ENCODE measurements around the gene HTRA1.

Gene HTRA1

GRCh38 chr10:122548407-122549085 is 87.2 kb downstream of the HTRA1 start (continued):
- no peak for TF ChIP-seq TSHZ2 (CRISPR knock-in tag; IDR thresholded peaks at IDR 0.05)

DNA sequence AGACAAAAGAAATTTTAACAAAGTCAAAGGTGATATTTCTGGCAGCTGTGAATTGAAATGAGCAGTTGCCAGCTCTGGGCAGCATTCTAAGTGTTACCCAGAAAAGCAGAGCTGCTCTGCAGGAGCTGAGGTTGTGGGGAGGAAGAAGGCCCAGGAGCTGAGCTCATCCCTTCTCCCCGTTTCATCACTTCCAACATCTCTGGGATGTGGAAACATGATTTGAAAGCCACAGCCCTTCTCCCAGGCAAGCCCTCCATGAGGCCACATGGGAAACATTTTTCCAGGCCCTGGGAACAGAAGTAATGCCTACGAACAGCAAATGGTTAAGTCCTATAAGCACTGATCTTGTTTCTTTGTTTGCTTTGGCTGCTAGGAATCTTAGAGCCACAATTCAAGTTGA is 88.3 kb downstream of the HTRA1 start:
- ATAC-seq, result no peak
- TF ChIP-seq ZC3H10 (CRISPR knock-in tag; IDR thresholded peaks at IDR 0.05) (no peak), GLIS3 (CRISPR knock-in tag; IDR thresholded peaks at IDR 0.05) (no peak), ESRRG (CRISPR knock-in tag; IDR thresholded peaks at IDR 0.05) (no peak), TCF4 (CRISPR knock-in tag; IDR thresholded peaks at IDR 0.05; ENCODE audit: borderline replicate concordance) (no peak), BACH2 (CRISPR knock-in tag; IDR thresholded peaks at IDR 0.05; ENCODE audit: borderline replicate concordance) (no peak), ZFP30 (CRISPR knock-in tag; IDR thresholded peaks at IDR 0.05) (no peak)

DNA sequence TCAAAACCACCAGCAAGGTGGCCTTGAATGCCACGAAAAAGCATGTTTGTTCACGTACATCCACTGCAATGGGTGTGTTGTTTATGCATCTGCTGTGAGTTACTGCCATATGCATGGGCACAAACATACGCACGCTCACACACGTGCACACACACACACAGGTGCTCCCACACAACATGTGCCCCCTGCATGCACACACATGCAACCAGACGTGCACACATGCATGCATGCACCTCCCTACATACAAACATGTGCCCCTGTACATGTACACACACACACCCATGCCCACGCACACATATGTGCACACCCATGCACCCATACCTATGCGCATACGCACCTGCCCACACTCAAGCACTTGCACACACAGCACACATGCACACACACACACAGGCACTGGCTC is 89.1 kb downstream of the HTRA1 start:
- ATAC-seq, result no peak
- no peak for TF ChIP-seq ESRRG (CRISPR knock-in tag; IDR thresholded peaks at IDR 0.05)
- no peak for TF ChIP-seq OSR1 (CRISPR knock-in tag; IDR thresholded peaks at IDR 0.05)
- TF ChIP-seq, protein P1, sequence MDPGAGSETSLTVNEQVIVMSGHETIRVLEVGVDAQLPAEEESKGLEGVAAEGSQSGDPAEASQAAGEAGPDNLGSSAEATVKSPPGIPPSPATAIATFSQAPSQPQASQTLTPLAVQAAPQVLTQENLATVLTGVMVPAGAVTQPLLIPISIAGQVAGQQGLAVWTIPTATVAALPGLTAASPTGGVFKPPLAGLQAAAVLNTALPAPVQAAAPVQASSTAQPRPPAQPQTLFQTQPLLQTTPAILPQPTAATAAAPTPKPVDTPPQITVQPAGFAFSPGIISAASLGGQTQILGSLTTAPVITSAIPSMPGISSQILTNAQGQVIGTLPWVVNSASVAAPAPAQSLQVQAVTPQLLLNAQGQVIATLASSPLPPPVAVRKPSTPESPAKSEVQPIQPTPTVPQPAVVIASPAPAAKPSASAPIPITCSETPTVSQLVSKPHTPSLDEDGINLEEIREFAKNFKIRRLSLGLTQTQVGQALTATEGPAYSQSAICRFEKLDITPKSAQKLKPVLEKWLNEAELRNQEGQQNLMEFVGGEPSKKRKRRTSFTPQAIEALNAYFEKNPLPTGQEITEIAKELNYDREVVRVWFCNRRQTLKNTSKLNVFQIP (CRISPR knock-in tag; IDR thresholded peaks at IDR 0.05; ENCODE audit: borderline replicate concordance, low read depth), result no peak
- no peak for TF ChIP-seq BACH2 (CRISPR knock-in tag; IDR thresholded peaks at IDR 0.05; ENCODE audit: borderline replicate concordance)
- TF ChIP-seq, protein P2, sequence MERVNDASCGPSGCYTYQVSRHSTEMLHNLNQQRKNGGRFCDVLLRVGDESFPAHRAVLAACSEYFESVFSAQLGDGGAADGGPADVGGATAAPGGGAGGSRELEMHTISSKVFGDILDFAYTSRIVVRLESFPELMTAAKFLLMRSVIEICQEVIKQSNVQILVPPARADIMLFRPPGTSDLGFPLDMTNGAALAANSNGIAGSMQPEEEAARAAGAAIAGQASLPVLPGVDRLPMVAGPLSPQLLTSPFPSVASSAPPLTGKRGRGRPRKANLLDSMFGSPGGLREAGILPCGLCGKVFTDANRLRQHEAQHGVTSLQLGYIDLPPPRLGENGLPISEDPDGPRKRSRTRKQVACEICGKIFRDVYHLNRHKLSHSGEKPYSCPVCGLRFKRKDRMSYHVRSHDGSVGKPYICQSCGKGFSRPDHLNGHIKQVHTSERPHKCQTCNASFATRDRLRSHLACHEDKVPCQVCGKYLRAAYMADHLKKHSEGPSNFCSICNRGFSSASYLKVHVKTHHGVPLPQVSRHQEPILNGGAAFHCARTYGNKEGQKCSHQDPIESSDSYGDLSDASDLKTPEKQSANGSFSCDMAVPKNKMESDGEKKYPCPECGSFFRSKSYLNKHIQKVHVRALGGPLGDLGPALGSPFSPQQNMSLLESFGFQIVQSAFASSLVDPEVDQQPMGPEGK (CRISPR knock-in tag; IDR thresholded peaks at IDR 0.05; ENCODE audit: borderline replicate concordance), result no peak
- TF ChIP-seq ZNF565 (CRISPR knock-in tag; conservative IDR thresholded peaks at IDR 0.05; ENCODE audit: low read depth), result no peak
- TF ChIP-seq ZFP3 (CRISPR knock-in tag; IDR thresholded peaks at IDR 0.05), result no peak
- no peak for TF ChIP-seq TOX (CRISPR knock-in tag; IDR thresholded peaks at IDR 0.05; ENCODE audit: borderline replicate concordance)

- ATAC-seq, result no peak
- TF ChIP-seq GLIS3 (CRISPR knock-in tag; IDR thresholded peaks at IDR 0.05) (no peak), ZC3H10 (CRISPR knock-in tag; IDR thresholded peaks at IDR 0.05) (no peak), TSHZ2 (CRISPR knock-in tag; IDR thresholded peaks at IDR 0.05) (no peak), PPARA (CRISPR knock-in tag; IDR thresholded peaks at IDR 0.05; ENCODE audit: borderline replicate concordance) (no peak), RARB (CRISPR knock-in tag; IDR thresholded peaks at IDR 0.05) (no peak), CSRNP3 (CRISPR knock-in tag; IDR thresholded peaks at IDR 0.05) (no peak), ESRRG (CRISPR knock-in tag; IDR thresholded peaks at IDR 0.05) (no peak), TOX (CRISPR knock-in tag; IDR thresholded peaks at IDR 0.05; ENCODE audit: borderline replicate concordance) (no peak), ZFP3 (CRISPR knock-in tag; IDR thresholded peaks at IDR 0.05) (no peak)
- TF ChIP-seq, protein P3, sequence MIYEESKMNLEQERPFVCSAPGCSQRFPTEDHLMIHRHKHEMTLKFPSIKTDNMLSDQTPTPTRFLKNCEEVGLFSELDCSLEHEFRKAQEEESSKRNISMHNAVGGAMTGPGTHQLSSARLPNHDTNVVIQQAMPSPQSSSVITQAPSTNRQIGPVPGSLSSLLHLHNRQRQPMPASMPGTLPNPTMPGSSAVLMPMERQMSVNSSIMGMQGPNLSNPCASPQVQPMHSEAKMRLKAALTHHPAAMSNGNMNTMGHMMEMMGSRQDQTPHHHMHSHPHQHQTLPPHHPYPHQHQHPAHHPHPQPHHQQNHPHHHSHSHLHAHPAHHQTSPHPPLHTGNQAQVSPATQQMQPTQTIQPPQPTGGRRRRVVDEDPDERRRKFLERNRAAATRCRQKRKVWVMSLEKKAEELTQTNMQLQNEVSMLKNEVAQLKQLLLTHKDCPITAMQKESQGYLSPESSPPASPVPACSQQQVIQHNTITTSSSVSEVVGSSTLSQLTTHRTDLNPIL (CRISPR knock-in tag; IDR thresholded peaks at IDR 0.05; ENCODE audit: low read depth), result no peak
These were observed 89.6 kb downstream of the HTRA1 start for GRCh38 chr10:122550983-122551382.

Data from SK-N-SH treated with all-trans-retinoic acid at 6 μM for 48 hours (cell line).